ES-I3 (cell line): ENCODE results near the gene RGS1.

Source experiments
- H3K36me3 ChIP-seq: 2 replicates; pipeline ENCODE4 v1.6.1; 2013; ENCODE audit warnings: mild to moderate bottlenecking, low read length, control low read depth, moderate library complexity; ENCODE audit not compliant: insufficient read depth
- H3K4me1 ChIP-seq: 2 replicates; pipeline ENCODE4 v1.6.1; 2013; ENCODE audit warnings: mild to moderate bottlenecking, control low read depth, low read length; ENCODE audit not compliant: insufficient read depth
- H3K9ac ChIP-seq: 2 replicates; pipeline ENCODE4 v1.6.1; 2013; ENCODE audit warnings: low read depth, mild to moderate bottlenecking, low read length, moderate library complexity
- H3K9me3 ChIP-seq: 2 replicates; pipeline ENCODE4 v1.6.1; 2013; ENCODE audit warnings: mild to moderate bottlenecking, low read length, moderate library complexity; ENCODE audit not compliant: control insufficient read depth, insufficient read depth

Gene RGS1

DNA sequence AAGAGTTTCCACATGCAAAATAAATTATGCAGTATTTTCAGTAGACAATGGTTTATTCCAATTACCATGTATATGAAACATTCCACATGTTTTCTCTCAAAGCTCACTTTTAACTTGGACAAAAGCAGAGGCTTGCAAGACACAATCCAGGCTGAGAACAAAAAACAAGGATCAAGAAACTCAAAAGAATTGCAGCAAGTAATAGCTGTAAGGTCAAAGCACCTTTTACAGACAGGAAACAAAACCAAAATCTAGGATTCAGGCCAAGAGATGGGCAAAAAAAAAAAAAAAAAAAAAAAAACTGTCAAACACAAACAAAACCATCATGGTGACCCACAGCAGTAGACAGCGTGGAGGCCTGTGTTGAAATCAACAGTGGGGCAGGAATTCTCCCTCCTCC is 9.3 kb downstream of the RGS1 start:
- H3K9me3 ChIP-seq = no peaks in the 10 kb centered on the region
- H3K9ac ChIP-seq = no peak overlapping the region
- no peaks in the 10 kb centered on the region for H3K4me1 ChIP-seq
- H3K36me3 ChIP-seq = no peaks in the 10 kb centered on the region

DNA sequence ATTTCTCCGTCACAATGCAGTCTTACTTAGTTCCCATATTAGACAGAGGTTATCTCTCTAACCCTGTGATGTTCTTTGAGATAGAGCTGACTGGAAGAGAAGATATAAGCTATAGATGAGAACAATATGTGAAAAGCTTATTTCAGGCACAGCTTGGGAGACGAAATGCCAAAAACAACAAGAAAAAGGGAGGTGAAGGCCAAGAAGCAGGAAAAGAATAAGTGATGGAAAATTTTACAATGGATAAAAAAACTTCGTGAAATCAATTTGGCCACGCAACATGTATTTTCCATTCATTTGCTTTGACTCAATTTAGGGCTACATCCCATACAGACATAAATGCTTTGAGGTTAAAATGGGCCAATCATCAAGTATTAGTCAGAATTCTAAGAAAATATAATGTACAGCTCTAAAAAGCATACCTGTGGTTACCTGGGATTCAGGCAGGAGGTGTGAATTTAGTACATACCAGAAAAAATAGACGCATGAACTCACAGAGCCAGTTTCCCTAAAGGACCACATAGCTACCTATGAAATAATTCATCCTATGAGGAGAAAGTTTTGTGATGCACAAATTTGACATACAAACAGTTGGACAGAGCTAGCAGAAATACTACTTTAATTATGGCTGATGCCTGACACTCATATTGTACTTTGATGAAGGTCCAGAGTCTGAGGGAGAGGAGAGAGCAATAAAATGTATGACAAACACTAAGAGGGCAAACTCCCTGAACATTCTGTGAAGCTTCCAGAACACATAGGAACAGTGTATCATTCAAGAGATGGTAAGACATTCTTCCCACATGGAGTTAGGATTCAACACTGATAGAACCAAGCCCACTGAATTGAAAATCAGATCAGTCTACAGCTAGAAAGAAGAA is 12.1 kb downstream of the RGS1 start:
- Histone ChIP-seq H3K4me1 (no peaks in the 10 kb centered on the region), H3K9me3 (no peaks in the 10 kb centered on the region), H3K36me3 (no peaks in the 10 kb centered on the region), H3K9ac (no peak overlapping the region)

DNA sequence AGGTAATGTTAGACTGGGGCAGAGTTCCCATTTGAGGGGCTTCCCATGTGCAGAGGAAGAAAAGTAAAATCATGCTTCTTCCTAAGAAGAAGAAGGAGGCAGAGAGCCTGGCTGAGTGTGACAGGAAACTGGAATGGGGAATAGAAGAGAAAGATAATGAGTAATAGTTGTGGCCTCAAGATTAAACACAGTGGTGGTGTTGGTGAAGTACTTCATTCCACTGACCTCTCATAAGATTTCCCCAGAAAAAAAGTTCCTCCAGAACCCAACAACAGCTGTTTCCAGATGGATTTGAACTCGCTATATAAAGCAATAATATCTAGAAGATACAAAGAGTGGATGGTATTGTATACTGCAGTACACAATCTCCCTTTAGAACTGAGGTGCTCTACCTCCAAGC is 13.0 kb downstream of the RGS1 start:
- Histone ChIP-seq H3K36me3 (no peaks in the 10 kb centered on the region), H3K9ac (no peak overlapping the region), H3K4me1 (no peaks in the 10 kb centered on the region), H3K9me3 (no peaks in the 10 kb centered on the region)

DNA sequence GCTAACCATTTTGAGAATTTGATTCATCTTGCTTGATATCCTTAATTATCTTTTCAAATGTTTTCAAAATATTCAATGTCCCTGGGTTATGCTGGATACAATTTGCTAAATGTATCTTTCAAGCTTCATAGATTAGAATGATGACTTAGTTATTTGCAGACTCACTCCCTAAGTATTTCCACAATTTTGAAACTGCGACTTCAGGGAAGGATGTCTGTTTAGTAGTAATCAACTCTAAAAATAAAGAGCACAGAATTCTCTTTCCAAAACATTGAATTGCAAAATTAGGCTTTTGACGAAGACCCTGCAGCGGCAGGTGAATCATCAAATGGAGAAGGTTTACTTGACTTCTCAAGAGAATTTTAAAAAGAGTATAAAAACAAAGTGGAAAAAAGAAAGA is 14.2 kb downstream of the RGS1 start:
- Histone ChIP-seq H3K9me3 (no peaks in the 10 kb centered on the region), H3K9ac (no peak overlapping the region), H3K36me3 (no peaks in the 10 kb centered on the region), H3K4me1 (no peaks in the 10 kb centered on the region)

DNA sequence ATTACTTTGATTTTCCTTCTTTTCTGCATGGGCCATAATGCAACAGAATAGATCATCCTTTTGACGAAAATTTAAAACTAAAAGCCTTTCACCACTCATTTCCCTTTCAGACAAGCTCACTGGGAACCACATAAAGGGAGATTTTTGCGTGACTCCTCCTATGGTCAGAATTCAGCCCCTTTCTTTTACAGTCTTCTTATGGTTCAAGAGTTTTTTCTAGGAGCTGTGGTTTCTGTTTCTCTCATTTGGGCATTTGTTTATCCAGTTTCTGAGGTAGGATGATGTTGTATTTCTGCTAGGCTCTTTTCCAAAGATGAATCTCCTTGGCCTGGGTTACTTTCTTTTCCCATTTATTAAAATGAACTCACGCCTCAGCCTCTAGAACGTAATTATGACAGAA is 16.9 kb downstream of the RGS1 start:
- H3K9ac ChIP-seq = no peak overlapping the region
- no peaks in the 10 kb centered on the region for H3K36me3 ChIP-seq
- H3K9me3 ChIP-seq = no peaks in the 10 kb centered on the region
- no peaks in the 10 kb centered on the region for H3K4me1 ChIP-seq

DNA sequence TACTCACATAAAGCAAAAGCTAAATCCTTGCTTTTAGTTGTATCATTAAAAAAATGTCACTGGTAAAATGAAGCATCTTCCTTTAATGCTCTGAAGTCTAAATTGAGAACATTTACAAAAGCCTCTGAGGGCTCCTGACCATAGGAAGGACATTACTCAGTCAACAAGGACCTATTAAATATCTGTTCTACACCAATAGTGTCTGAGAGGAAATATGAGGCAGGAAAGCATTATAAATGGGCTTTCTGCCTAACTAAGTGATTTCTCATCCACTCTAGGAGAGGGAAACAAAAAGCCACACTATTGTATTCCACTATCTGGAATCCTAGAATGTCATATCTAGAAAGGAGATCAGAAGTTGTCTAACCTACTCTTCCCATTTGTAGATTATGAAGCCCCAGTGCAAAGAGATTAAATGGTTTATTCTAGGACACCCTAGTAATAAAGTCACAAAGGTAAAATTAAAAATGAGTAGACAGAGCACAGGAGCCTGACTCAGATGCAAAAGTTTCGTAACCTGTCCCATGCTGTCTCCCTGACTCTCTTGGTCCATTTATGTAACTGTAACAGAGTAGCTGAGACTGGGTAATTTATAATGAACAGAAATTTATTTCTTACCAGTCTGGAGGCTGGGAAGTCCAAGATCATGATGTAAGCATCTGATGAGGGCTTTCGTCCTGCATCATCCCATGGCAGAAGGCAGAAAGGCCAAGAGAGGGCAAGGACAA is 17.6 kb downstream of the RGS1 start:
- no peak overlapping the region for H3K9ac ChIP-seq
- H3K4me1 ChIP-seq = no peaks in the 10 kb centered on the region
- H3K9me3 ChIP-seq = no peaks in the 10 kb centered on the region
- H3K36me3 ChIP-seq = no peaks in the 10 kb centered on the region

DNA sequence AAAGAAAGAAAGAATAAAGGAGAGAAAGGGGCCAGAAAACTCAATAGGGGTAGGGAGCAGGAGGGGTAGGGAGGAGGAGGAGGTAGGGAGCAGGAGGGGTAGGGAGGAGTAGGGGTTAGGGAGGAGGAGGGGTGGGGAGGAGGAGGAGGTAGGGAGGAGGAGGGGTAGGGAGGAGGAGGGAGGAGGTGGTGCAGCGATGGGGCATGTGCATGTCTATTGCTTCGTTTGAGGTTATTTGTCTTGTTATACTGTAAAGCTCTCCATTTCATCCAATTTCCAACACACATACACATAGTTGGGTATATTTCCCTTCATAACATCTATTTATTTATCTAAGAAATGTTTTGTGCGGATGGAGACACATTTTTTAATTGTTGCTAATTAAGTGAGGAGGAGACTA is 19.7 kb downstream of the RGS1 start:
- no peaks in the 10 kb centered on the region for H3K36me3 ChIP-seq
- H3K9ac ChIP-seq = no peak overlapping the region
- no peaks in the 10 kb centered on the region for H3K4me1 ChIP-seq
- H3K9me3 ChIP-seq = no peaks in the 10 kb centered on the region

DNA sequence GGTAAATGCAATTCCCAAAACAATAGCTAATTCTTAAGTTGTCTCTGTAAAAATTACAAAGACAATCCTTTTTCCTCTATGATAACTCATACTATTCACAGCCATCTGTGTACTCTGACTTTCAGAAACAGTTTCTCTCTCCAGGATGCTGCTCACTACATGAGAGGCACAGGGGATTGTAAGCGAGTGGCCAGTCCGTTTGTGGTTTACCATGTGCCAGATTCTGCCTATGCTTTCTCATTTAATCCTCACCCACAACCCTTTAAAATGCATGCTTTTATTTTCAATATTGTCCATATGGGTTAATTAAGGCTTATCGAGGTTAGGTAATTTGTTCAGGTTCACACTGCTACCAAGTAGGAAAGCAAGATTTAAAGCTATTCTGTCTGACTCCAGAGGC is 23.0 kb downstream of the RGS1 start:
- no peaks in the 10 kb centered on the region for H3K9me3 ChIP-seq
- no peaks in the 10 kb centered on the region for H3K36me3 ChIP-seq
- no peaks in the 10 kb centered on the region for H3K4me1 ChIP-seq
- no peak overlapping the region for H3K9ac ChIP-seq

DNA sequence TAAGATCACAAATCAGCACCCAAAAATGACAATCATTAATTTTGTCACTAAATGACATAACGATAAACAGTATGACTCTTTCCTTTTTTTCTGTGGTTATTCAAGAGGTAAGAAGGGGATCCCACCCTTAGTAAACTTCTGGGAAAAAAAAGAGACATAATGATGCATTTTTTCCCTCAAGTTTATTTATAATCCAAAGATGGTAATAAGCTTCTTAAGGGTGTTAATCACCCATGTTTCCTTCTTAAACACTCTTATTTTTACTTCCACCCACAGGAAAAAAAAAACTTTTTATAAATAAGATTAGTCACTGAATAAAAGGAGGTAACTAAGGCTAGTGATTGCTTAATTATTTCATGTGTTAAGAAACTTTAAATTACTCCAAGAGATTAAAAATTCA is 24.7 kb downstream of the RGS1 start:
- H3K4me1 ChIP-seq = no peaks in the 10 kb centered on the region

DNA sequence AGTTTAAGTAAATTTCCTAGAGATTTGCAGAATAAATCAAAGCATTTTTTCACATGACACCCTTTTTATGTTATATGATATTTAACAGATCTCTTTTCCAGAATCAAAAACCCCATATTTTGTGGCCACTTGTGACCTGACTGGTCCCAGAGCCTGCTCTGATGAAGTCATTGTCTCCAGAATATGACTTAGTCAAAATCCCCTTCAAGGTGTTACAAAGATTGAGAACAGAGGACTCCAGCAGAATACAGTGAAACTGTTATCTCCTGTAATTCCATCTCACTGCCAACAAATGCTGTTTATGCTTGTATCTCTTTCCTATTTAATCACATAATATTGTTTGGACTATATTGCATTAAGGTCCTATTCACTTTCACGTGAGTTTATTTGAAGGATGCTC is 25.6 kb downstream of the RGS1 start:
- H3K9me3 ChIP-seq = no peaks in the 10 kb centered on the region
- H3K9ac ChIP-seq = no peak overlapping the region
- H3K4me1 ChIP-seq = no peaks in the 10 kb centered on the region

More for the DNA sequence above, 24.7 kb downstream of the RGS1 start:
- Histone ChIP-seq H3K9me3 (no peaks in the 10 kb centered on the region), H3K9ac (no peak overlapping the region), H3K36me3 (no peaks in the 10 kb centered on the region)

DNA sequence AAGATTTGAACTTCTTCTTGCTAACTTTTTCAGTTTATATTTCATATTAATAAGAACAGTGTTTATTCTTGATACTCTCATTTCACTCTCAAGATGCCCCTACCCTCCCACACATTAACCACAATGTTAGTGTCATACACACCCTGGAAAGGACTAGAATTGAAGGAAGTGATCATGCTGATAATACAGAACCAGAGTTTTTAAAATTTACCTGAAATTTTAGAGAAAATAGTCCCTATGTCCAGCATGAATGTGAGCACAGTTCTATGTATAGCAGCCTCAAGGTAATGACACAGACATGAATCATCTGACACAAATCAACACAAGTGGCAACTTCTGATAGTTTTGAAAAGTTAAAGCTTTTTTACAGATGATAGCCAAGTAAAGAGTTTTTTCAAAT is 26.0 kb downstream of the RGS1 start:
- no peaks in the 10 kb centered on the region for H3K4me1 ChIP-seq
- H3K9me3 ChIP-seq = no peaks in the 10 kb centered on the region
- no peaks in the 10 kb centered on the region for H3K36me3 ChIP-seq
- H3K9ac ChIP-seq = no peak overlapping the region

More for the DNA sequence above, 25.6 kb downstream of the RGS1 start:
- H3K36me3 ChIP-seq = no peaks in the 10 kb centered on the region

DNA sequence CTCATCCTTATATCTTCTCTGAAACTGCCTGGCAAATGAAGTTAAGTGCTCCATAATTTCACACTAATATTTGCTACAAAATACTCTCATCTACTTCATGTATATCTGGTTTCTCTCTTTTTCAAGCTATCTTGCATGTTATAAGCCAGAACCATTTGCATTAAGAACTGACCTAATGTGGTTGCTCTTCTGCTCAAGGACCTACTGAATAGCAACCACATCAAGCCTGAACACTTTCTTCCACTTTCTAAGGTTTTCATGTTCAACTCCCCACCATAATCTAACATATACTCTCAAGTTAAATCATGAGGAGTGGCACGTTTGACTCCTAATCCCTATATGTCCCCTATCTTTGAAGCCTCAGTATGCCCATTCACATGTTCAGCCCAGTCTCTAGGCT is 27.2 kb downstream of the RGS1 start:
- H3K36me3 ChIP-seq = no peaks in the 10 kb centered on the region
- H3K9ac ChIP-seq = no peak overlapping the region
- no peaks in the 10 kb centered on the region for H3K4me1 ChIP-seq
- no peaks in the 10 kb centered on the region for H3K9me3 ChIP-seq

DNA sequence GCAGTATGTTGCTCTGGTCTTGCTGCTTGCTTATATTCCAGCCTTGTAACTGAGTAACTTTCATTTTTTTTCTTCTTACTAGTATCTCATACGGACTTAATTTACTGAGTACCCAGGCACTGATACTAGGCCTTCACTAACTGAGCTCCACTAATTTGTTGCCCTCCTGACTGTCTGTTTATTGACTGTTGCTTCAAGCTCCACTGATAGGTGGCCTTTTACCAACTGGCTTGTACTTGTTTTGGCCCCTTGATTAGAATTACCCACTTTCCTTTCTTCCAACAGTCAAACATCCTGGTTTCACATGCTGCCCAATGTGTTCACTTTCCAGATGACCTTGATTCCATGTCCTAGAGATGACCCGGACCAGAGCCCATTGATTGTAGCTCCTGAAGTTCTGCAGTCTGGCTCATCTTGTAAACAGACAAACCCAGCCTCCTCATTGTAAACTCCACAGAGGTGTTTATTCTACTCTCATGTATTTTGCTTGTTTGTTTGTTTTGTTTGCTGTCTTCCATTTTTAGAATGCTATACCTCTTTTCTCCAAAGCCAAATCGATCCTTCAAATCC is 27.7 kb downstream of the RGS1 start:
- Histone ChIP-seq H3K4me1 (no peaks in the 10 kb centered on the region), H3K9ac (no peak overlapping the region), H3K9me3 (no peaks in the 10 kb centered on the region), H3K36me3 (no peaks in the 10 kb centered on the region)

DNA sequence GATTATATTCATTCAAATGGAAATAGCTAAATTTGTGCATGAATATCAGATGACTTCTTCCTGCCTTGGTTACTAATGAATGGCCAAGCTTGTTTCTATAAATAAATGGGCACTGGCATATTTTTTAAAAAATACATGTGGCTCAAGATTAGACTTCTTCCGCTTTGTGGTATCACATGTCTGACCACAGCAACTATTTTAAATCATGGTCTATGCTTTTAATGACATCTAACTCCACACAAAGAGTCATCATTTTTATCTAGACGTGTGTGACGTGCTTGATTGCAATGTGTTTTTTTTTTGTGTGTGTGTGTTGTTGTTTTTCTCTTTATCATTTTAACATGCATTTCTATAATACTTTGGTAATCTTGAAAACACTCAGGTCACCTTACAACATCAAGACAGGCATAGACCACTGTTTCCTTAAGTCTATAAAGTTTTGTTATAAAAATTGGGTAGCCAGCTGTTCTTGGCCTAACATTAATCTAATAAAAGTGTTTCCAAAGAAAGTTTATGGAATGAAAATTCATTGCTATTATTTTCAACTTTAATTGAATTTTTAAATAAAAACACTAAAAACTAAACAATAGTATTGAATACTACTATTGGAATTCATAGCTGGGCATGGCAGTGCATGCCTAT is 29.5 kb downstream of the RGS1 start:
- H3K36me3 ChIP-seq = no peaks in the 10 kb centered on the region
- H3K9ac ChIP-seq = no peak overlapping the region
- no peaks in the 10 kb centered on the region for H3K9me3 ChIP-seq
- no peaks in the 10 kb centered on the region for H3K4me1 ChIP-seq
